ENCODE measurements around the gene NT5C1A.

NT5C1A gene

DNA sequence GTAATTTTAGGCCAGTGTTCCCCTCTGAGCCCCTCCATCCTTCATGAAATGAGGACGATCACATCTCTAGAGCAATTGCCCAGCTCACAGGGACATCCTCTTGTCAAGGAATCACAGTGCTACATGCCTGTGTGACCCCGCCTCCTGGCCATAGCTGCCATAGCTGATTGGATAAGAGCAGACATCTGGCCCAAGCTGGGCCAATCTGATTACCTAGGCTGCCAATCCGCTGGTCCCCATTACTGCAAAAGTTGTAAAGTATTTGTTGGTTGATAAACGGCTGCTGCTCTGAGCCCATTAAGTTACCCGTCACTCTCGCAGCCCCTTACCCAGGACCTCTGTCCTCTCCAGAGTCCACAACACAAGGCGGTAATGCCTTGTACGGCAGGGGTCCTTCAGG, 8.3 kb downstream of the NT5C1A start:
- no peak for DNase-seq (ENCODE audit: low read depth in 1 of 2, low spot score in 1 of 2)

GRCh38 chr1:39662861-39663260, 9.0 kb downstream of the NT5C1A start:
- no peak for DNase-seq (ENCODE audit: low read depth in 1 of 2, low spot score in 1 of 2)

DNA sequence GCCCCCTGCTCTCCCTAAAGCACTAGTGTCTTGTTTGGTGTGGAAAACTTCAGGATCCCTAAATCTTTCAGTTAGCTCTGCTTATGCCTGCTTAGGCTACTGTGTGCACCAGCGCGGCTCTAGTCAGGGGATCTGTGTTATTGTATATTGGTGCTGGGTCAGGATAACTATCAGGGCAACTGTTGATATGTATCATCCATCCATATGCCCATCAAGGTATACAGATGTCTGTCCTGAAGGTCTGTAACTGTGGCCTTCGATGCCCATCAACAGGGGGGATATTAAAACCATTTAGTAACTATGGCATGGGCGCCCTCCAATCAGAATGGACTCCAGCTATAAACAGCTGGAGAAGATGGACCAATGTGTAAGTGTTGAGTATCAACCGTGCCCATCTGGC, 12.4 kb downstream of the NT5C1A start:
- no peak for DNase-seq (ENCODE audit: low read depth in 1 of 2, low spot score in 1 of 2)

GRCh38 chr1:39659110-39659509, 12.8 kb downstream of the NT5C1A start:
- DNase-seq (ENCODE audit: low read depth in 1 of 2, low spot score in 1 of 2): no peak

- peak in 1 of 2 donors; percentile 41 for DNase-seq (ENCODE audit: low read depth in 1 of 2, low spot score in 1 of 2)
Measured at GRCh38 chr1:39657923-39658485, 13.9 kb downstream of the NT5C1A start.

GRCh38 chr1:39657402-39657801, 14.5 kb downstream of the NT5C1A start:
- no peak for DNase-seq (ENCODE audit: low read depth in 1 of 2, low spot score in 1 of 2)

GRCh38 chr1:39656391-39656790, 15.5 kb downstream of the NT5C1A start:
- no peak for DNase-seq (ENCODE audit: low read depth in 1 of 2, low spot score in 1 of 2)

DNA sequence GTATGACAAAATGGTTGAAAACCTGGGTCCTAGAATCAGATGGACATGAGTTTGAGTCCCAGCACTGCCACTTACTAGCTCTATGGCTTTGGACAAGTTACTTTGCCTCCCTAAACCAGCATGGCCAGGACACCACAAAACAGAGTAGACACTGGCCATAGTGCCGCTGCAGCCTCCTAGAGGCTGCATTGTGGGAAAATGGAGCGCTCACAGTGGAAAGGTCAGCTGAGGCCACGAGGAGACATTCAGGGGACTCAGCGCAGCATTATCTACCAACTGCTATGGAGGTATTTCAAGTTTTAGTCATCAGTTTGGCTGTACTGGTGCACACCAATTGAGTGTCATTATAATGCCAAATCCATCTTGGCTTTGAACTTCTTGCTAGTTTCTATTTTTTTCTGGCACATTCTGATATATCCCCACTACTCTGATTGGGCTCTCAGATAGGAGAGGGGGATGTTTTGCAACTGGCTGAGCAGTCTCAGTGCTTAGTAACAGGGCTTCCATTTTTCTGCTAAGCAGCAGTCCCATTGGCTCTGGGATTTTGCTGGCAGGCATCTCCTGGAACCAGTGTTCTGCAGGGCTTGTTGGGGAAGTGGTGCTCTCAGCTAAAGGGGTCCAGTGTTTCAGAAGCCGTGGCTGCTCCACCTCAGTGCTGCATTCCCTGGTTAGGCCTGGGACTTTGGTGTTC, 16.2 kb downstream of the NT5C1A start:
- DNase-seq (ENCODE audit: low read depth in 1 of 2, low spot score in 1 of 2): no peak

GRCh38 chr1:39654291-39654690, 17.6 kb downstream of the NT5C1A start:
- DNase-seq (ENCODE audit: low read depth in 1 of 2, low spot score in 1 of 2): no peak

DNA sequence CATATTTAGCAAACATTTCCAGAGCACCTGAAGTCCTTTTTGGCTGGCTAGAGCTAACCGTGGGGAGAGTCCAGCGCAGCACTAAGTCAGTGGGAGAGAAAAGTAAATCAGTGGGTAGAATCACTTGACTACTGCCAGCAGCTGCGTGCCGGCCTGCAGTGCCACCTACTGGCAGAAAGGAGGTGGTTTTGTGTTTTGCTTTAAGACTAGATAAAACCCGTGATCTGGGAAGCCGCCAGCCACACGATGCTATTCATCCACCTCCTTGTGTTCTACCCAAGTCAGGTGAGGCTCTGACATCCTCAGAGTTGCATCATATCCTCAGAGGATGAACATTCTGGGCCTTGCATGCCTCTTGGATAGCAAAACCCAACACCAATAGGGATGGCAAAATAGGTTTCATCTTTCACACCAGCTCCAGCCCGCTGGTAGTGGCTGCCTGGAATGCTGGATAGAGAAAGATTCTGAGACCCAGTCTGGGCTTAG, 18.3 kb downstream of the NT5C1A start:
- DNase-seq (ENCODE audit: low read depth in 1 of 2, low spot score in 1 of 2): peak; percentile 52 to 60

- DNase-seq (ENCODE audit: low read depth in 1 of 2, low spot score in 1 of 2): no peak
Measured at GRCh38 chr1:39652554-39652953, 19.4 kb downstream of the NT5C1A start.

DNA sequence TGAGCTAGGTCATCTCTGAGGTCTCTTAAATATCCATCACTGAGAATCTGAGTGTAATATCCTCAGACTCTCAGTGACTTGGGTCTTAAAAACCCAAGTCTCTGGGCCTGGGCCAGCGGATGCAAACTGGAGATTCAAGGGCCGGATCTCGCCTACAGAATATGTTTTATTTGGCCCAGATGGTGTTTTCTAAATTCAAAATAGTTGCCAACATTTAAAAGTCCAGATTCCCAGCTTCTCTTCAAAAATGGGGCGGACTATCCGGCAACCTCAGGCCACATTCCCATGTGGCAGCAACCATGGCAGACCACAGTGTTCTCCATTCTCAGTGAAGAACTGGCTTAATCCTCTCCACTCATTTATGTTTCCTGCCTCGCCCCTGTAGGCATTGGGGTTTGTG, 19.8 kb downstream of the NT5C1A start:
- DNase-seq (ENCODE audit: low read depth in 1 of 2, low spot score in 1 of 2): no peak

DNA sequence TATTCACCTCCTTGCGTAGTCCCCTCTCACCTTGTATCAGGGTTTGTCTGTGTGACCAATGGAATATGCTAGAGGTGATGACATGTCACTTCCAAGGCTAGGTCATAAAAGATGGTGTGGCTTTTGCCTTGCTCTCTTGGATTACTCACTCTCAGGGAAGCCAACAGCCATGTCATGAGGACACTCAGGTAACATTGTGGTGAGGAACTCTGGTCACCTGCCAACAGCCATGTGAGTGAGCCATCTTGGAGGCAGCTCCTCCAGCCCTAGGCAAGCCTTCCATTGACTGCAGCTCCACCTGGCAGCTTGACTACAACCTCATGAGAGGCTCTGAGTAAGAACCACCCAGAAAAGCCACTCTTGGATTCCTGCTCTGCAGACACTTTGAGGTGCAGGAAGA, 21.5 kb downstream of the NT5C1A start:
- DNase-seq (ENCODE audit: low read depth in 1 of 2, low spot score in 1 of 2): no peak

- no peak for DNase-seq (ENCODE audit: low read depth in 1 of 2, low spot score in 1 of 2)
Measured at GRCh38 chr1:39649636-39650185, 22.2 kb downstream of the NT5C1A start.

DNA sequence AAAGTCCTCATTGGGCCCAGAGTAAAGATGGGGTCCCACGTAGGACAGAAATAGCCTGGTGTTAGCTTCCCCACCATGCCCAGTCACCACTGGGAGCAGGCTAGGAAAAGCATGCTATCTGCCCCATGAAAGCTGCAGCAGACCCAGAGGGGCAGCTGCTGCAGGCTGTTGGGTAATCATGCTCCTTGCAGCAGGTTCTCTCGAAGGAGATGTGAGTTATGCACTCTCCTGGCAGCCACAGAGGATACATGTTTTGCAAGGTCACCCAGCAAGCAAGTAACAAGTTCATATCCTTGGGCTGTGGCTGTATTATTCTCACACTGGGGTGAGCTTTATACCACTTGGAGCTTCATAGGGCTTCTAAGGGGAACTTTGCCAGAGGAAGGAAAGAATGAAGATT, 23.4 kb downstream of the NT5C1A start:
- DNase-seq (ENCODE audit: low read depth in 1 of 2, low spot score in 1 of 2): no peak

DNA sequence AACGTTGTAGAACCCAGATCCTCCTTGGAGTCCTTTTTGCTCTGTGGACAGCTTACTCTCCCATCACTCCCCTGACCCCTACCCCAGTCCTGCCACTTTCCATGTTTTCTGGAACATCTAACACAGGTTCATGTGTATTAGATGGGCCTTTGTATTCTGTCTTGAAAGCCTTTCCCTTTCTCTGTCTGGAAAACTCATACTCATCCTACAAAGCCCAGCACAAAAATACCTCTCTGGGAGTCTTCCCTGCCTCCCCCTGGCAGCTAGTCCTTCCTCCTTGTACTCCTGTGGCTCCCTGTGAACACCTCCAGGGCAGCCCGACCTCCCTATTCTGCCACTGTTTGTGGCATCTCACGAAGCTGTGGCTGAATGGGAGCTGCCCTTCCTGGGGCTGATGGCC, 24.7 kb downstream of the NT5C1A start:
- no peak for DNase-seq (ENCODE audit: low read depth in 1 of 2, low spot score in 1 of 2)

DNA sequence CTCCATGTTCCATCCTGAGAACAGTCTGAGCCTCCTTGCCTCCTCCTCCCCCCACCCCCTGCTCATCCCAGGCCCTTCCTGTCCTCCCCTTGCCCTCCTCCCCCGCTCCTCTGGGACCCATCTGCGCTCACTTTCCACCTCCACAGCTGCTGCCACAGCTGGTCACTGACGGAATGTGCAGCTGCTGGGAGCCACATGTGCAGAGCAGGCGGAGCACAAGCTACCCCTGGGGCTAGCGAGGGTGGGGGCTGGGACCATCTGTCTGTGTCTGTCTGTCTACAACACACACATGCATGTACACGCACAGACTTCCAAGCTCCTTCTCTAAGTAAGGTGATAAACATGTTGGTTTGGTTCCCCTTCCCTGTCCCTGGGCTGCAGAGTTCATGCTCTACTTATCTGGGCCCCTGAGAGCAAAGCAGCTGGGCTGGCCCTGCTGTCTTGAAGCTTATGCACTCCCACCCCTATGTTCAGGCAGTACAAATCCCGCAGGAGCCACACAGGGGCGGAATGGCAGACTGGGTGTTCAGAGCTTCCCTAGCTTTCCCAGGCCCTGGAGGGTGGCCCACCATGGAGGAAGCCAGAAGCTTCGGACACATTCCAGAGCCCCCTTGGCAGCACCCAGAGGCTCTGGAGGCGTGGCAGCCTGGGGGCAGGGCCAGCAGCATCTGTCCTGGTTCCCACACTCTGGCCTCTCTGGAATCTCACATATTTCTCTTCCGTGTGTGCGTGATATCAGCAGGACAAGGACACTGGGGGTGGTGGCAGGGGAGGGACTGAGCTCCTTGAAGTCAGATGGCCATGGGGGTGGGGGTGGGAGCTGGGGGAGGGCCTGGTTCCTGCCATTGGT, 25.4 kb downstream of the NT5C1A start:
- no peak for DNase-seq (ENCODE audit: low read depth in 1 of 2, low spot score in 1 of 2)

DNA sequence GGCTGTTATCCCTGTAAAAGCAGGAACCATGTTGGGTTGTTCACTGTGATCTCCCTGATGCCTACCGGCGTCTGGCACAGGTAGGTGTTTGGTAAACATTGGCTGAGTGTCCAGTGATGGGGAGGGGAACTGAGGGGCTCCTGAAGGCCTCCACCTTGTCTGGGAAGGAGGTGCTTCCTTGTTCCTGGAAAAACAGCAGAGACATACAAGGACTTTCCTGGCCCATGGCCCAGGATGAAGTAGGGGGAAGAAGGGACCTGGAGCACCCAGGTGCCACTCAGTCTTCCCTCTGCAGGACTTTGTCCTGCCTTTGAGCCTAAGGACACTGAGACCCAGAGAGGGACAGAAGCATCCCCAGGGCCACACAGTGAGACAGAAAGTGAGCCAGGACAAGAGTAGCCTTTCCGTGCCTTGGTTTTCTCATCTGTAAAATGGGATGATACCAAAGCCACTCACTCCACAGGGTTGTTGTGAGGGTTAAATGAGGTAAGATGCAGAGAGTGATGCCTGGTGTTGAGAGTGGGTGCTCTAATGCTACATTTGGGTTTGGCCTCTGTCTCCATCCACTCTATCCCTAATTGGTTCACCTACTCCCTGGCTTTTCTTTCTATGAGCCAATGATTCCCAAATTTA, 26.4 kb downstream of the NT5C1A start:
- DNase-seq (ENCODE audit: low read depth in 1 of 2, low spot score in 1 of 2): no peak

- no peak for DNase-seq (ENCODE audit: low read depth in 1 of 2, low spot score in 1 of 2)
Measured at GRCh38 chr1:39643705-39644104, 28.2 kb downstream of the NT5C1A start.

GRCh38 chr1:39642796-39643195, 29.1 kb downstream of the NT5C1A start:
- DNase-seq (ENCODE audit: low read depth in 1 of 2, low spot score in 1 of 2): no peak

- DNase-seq (ENCODE audit: low read depth in 1 of 2, low spot score in 1 of 2): no peak
Measured at GRCh38 chr1:39640861-39641260, 31.0 kb downstream of the NT5C1A start.

Measured in activated CD4-positive, alpha-beta T cell treated with anti-CD3 and anti-CD28 coated beads, Interleukin-2, amount 50 U/mL, for 24 hours (primary cell).